GM23338 (cell line): Measurements from ENCODE around the gene TMEM182.

Experiments
- CREB1 ChIP-seq: fragments of 250-450 bp; sonication (Bioruptor Pico); IDR thresholded peaks from 2 replicates; pipeline ENCODE4 v1.5.0; 2020; ENCODE audit warnings: low read depth, mild to moderate bottlenecking, moderate library complexity
- CTCF ChIP-seq, 2 experiments: fragments of 200-600 bp in 1 of 2; sonication (generic) in 1 of 2; conservative IDR thresholded peaks; 2 replicates each; pipeline versions ENCODE4 v1.5.1 to v1.6.1; 2016 to 2017; ENCODE audit warnings: antibody characterized with exemption in 2 of 2, low read depth in 2 of 2, mild to moderate bottlenecking in 2 of 2, moderate library complexity in 1 of 2
- ETS1 ChIP-seq: IDR thresholded peaks from 2 replicates; pipeline ENCODE4 v1.6.1; 2016; ENCODE audit warnings: antibody characterized with exemption
- EZH2 ChIP-seq: fragments of 200-600 bp; sonication (generic); IDR thresholded peaks from one replicate; pipeline ENCODE4 v1.8.0; 2017; ENCODE audit warnings: antibody characterized with exemption, mild to moderate bottlenecking, low read depth; ENCODE audit not compliant: unreplicated experiment
- EZH2phosphoT487 ChIP-seq: fragments of 200-600 bp; sonication (generic); IDR thresholded peaks from one replicate; pipeline ENCODE4 v1.8.1; 2018; ENCODE audit warnings: antibody characterized with exemption; ENCODE audit not compliant: unreplicated experiment
- JUNB ChIP-seq: IDR thresholded peaks from one replicate; pipeline ENCODE4 v1.6.1; 2016; ENCODE audit warnings: antibody characterized with exemption; ENCODE audit not compliant: unreplicated experiment
- NANOG ChIP-seq: IDR thresholded peaks from 2 replicates; pipeline ENCODE4 v1.6.1; 2016; ENCODE audit warnings: antibody characterized with exemption, borderline replicate concordance
- POLR2AphosphoS5 ChIP-seq: IDR thresholded peaks from 2 replicates; pipeline ENCODE4 v1.6.1; 2016; ENCODE audit warnings: antibody characterized with exemption, low read depth
- STAT1 ChIP-seq: IDR thresholded peaks from one replicate; pipeline ENCODE4 v1.6.1; 2016; ENCODE audit warnings: antibody characterized with exemption; ENCODE audit not compliant: unreplicated experiment
- ZNF114 ChIP-seq: fragments of 250-450 bp; sonication (Bioruptor Pico); IDR thresholded peaks from 2 replicates; pipeline ENCODE4 v1.5.0; 2020; ENCODE audit warnings: mild to moderate bottlenecking, moderate library complexity
- TF ChIP-seq, protein P1 (sequence below): IDR thresholded peaks from one replicate; pipeline ENCODE4 v1.6.1; 2018; ENCODE audit warnings: antibody characterized with exemption; ENCODE audit not compliant: unreplicated experiment

DNA sequence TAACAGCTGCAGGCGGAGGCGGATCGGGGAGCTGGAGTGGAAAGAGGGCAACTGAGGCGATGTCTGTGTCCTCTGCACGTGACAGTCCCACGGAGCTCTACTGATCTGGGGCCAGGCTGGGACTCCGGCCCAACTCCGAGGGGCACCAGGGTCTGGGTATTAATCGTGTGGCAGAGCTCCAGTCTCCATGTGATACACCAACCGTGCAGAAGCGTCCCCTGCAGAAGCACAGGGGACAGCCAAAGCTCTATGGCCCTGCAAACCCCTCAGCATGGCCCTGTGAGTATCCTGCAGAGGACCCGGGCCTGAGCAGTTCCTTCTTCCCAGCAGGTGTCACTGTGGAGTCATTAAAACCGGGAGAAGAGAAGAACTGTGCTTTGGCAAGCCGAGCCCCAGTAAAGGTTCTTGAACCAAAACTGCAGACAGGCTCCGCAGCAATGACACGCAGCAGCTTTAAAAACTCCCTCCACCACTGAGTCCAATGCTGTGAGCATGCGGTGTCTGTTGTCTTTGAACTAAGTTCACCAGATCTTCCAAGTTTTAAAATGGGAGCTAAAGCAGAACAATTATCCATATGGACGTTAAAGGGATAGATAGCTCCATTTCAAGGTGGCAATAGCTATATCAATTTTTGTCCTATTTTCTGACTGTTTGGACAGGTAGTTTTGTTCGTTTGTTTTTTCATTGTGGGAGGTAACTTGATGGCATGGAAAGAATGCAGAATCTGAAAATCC, 79.4 kb downstream of the TMEM182 start:
- TF ChIP-seq EZH2: no peak
- TF ChIP-seq NANOG: no peak
- TF ChIP-seq CTCF (conservative IDR thresholded peaks at IDR 0.05; ENCODE audit: low read depth in 2 of 2): peak; percentile 68 to 74
- TF ChIP-seq, protein P1, sequence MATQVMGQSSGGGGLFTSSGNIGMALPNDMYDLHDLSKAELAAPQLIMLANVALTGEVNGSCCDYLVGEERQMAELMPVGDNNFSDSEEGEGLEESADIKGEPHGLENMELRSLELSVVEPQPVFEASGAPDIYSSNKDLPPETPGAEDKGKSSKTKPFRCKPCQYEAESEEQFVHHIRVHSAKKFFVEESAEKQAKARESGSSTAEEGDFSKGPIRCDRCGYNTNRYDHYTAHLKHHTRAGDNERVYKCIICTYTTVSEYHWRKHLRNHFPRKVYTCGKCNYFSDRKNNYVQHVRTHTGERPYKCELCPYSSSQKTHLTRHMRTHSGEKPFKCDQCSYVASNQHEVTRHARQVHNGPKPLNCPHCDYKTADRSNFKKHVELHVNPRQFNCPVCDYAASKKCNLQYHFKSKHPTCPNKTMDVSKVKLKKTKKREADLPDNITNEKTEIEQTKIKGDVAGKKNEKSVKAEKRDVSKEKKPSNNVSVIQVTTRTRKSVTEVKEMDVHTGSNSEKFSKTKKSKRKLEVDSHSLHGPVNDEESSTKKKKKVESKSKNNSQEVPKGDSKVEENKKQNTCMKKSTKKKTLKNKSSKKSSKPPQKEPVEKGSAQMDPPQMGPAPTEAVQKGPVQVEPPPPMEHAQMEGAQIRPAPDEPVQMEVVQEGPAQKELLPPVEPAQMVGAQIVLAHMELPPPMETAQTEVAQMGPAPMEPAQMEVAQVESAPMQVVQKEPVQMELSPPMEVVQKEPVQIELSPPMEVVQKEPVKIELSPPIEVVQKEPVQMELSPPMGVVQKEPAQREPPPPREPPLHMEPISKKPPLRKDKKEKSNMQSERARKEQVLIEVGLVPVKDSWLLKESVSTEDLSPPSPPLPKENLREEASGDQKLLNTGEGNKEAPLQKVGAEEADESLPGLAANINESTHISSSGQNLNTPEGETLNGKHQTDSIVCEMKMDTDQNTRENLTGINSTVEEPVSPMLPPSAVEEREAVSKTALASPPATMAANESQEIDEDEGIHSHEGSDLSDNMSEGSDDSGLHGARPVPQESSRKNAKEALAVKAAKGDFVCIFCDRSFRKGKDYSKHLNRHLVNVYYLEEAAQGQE: no peak
- TF ChIP-seq POLR2AphosphoS5: no peak
- no peak for TF ChIP-seq ETS1
- TF ChIP-seq EZH2phosphoT487: no peak
- no peak for TF ChIP-seq JUNB
- no peak for TF ChIP-seq CREB1 (CRISPR knock-in tag)
- TF ChIP-seq ZNF114 (CRISPR knock-in tag): no peak
- TF ChIP-seq STAT1: no peak
